IPS DF 19.7 (cell line): ENCODE measurements around the gene DYNLT1.
"Not testable (repeated sequence)": the region's sequence is repeated elsewhere in the genome, so short reads cannot be mapped to it uniquely, and the experiment has no call there.

Source experiments
- DNase-seq: peaks from one replicate; pipeline ENCODE4 v3.0.0-alpha.2; 2013; ENCODE audit warnings: low read depth, low spot score

The DYNLT1 gene

GRCh38 chr6:158642097-158642601, 2.4 kb downstream of the DYNLT1 start:
- DNase-seq: no peak

GRCh38 chr6:158640519-158640918, 4.0 kb downstream of the DYNLT1 start:
- no peak for DNase-seq

GRCh38 chr6:158639056-158639455, 5.5 kb downstream of the DYNLT1 start:
- DNase-seq: no peak

GRCh38 chr6:158638324-158638854, 6.2 kb downstream of the DYNLT1 start:
- no peak for DNase-seq

GRCh38 chr6:158636778-158637177, 7.8 kb downstream of the DYNLT1 start:
- DNase-seq: no peak

- no peak for DNase-seq
Observed at GRCh38 chr6:158635427-158636073, 9.0 kb downstream of the DYNLT1 start.

- no peak for DNase-seq
Observed at GRCh38 chr6:158634695-158635426, 9.7 kb downstream of the DYNLT1 start.

GRCh38 chr6:158633127-158633526, 11.4 kb downstream of the DYNLT1 start:
- DNase-seq: no peak

- DNase-seq: not testable (repeated sequence)
Observed at GRCh38 chr6:158632538-158633119, 11.9 kb downstream of the DYNLT1 start.

- no peak for DNase-seq
Observed at GRCh38 chr6:158631678-158632537, 12.6 kb downstream of the DYNLT1 start.

- no peak for DNase-seq
Observed at GRCh38 chr6:158630938-158631616, 13.5 kb downstream of the DYNLT1 start.

- DNase-seq: no peak
Observed at GRCh38 chr6:158629367-158630221, 14.9 kb downstream of the DYNLT1 start.

GRCh38 chr6:158628542-158628941, 16.0 kb downstream of the DYNLT1 start:
- no peak for DNase-seq

- DNase-seq: no peak
Observed at GRCh38 chr6:158627940-158628211, 16.7 kb downstream of the DYNLT1 start.

GRCh38 chr6:158627168-158627939, 17.2 kb downstream of the DYNLT1 start:
- DNase-seq: no peak

GRCh38 chr6:158626360-158627167, 18.0 kb downstream of the DYNLT1 start:
- no peak for DNase-seq

- DNase-seq: no peak
Observed at GRCh38 chr6:158625881-158626305, 18.6 kb downstream of the DYNLT1 start.
